MM.1S (cell line): Measurements from ENCODE around the gene HEATR1.

Experiments used
- DNase-seq: peaks from one replicate; pipeline ENCODE4 v3.0.0-alpha.2; 2015
- H2AFZ ChIP-seq: fragments of 300-600 bp; sonication (generic); 2 replicates; pipeline ENCODE4 v1.6.0; 2016; ENCODE audit warnings: antibody characterized with exemption, low read length
- H3F3A ChIP-seq: fragments of 300-600 bp; sonication (generic); 2 replicates; pipeline ENCODE4 v1.6.1; 2016; ENCODE audit warnings: mild to moderate bottlenecking, antibody characterized with exemption, low read length, moderate library complexity, mixed read lengths; ENCODE audit not compliant: insufficient read depth
- H3K27ac ChIP-seq: fragments of 300-600 bp; sonication (generic); 2 replicates; pipeline ENCODE4 v1.5.1; 2016; ENCODE audit warnings: mild to moderate bottlenecking, low read length
- H3K27me3 ChIP-seq: fragments of 300-600 bp; sonication (generic); replicated peaks from 2 replicates; pipeline ENCODE4 v1.6.0; 2016; ENCODE audit warnings: low read length; ENCODE audit not compliant: insufficient read depth
- H3K36me3 ChIP-seq: fragments of 300-600 bp; sonication (generic); replicated peaks from 2 replicates; pipeline ENCODE4 v1.6.1; 2016; ENCODE audit warnings: mild to moderate bottlenecking, low read length, mixed read lengths; ENCODE audit not compliant: insufficient read depth
- H3K4me1 ChIP-seq: fragments of 300-600 bp; sonication (generic); 2 replicates; pipeline ENCODE4 v1.6.1; 2016; ENCODE audit warnings: low read length, mixed read lengths
- H3K4me2 ChIP-seq: fragments of 300-600 bp; sonication (generic); 2 replicates; pipeline ENCODE4 v1.6.0; 2016; ENCODE audit warnings: low read depth, low read length
- H3K4me3 ChIP-seq: fragments of 300-600 bp; sonication (generic); 2 replicates; pipeline ENCODE4 v1.5.1; 2016; ENCODE audit warnings: low read length, mixed read lengths
- H3K79me2 ChIP-seq: fragments of 300-600 bp; sonication (generic); 2 replicates; pipeline ENCODE4 v1.6.1; 2016; ENCODE audit warnings: mixed run types, low read length, mixed read lengths
- H3K9ac ChIP-seq: fragments of 300-600 bp; sonication (generic); 2 replicates; pipeline ENCODE4 v1.6.1; 2016; ENCODE audit warnings: low read length, mixed read lengths
- H3K9me2 ChIP-seq: fragments of 300-600 bp; sonication (generic); replicated peaks from 2 replicates; pipeline ENCODE4 v1.6.1; 2016; ENCODE audit warnings: mild to moderate bottlenecking, low read length, mixed read lengths; ENCODE audit not compliant: insufficient read depth
- H3K9me3 ChIP-seq: fragments of 300-600 bp; sonication (generic); replicated peaks from 2 replicates; pipeline ENCODE4 v1.6.1; 2016; ENCODE audit warnings: mild to moderate bottlenecking, low read length, mixed read lengths; ENCODE audit not compliant: insufficient read depth
- H4K20me1 ChIP-seq: fragments of 300-600 bp; sonication (generic); 2 replicates; pipeline ENCODE4 v1.6.1; 2016; ENCODE audit warnings: mild to moderate bottlenecking, low read length, moderate library complexity, mixed read lengths; ENCODE audit not compliant: insufficient read depth
- CTCF ChIP-seq: fragments of 300-600 bp; sonication (generic); IDR thresholded peaks from 2 replicates; pipeline ENCODE4 v1.5.1; 2016; ENCODE audit warnings: antibody characterized with exemption, low read length, mixed read lengths
- EZH2 ChIP-seq: fragments of 300-600 bp; sonication (generic); optimal IDR thresholded peaks from 2 replicates; pipeline ENCODE3; 2017; ENCODE audit warnings: low read depth, mild to moderate bottlenecking, antibody characterized with exemption, low read length, mixed read lengths
- EZH2phosphoT487 ChIP-seq: fragments of 300-600 bp; sonication (generic); IDR thresholded peaks from 2 replicates; pipeline ENCODE4 v1.6.1; 2018; ENCODE audit warnings: antibody characterized with exemption, low read length

HEATR1 gene

GRCh38 chr1:236536540-236536939 is 67.8 kb downstream of the HEATR1 start:
- no peaks in the 10 kb centered on the region for H3K4me1 ChIP-seq
- no peaks in the 10 kb centered on the region for H3K27me3 ChIP-seq
- no peak overlapping the region for H3K4me2 ChIP-seq
- H3K9ac ChIP-seq: no peak overlapping the region
- no peaks in the 10 kb centered on the region for H3F3A ChIP-seq
- no peaks in the 10 kb centered on the region for H4K20me1 ChIP-seq
- H3K4me3 ChIP-seq: no peak overlapping the region
- H3K79me2 ChIP-seq: no peaks in the 10 kb centered on the region
- no peak overlapping the region for H3K27ac ChIP-seq
- H3K36me3 ChIP-seq: no peaks in the 10 kb centered on the region
- TF ChIP-seq EZH2 (no peak), EZH2phosphoT487 (no peak)
- H3K9me2 ChIP-seq: no peaks in the 10 kb centered on the region
- H3K9me3 ChIP-seq: no peaks in the 10 kb centered on the region
- H2AFZ ChIP-seq: no peak overlapping the region
- DNase-seq: no peak

GRCh38 chr1:236535662-236536161 is 68.6 kb downstream of the HEATR1 start:
- H3K9me3 ChIP-seq: no peaks in the 10 kb centered on the region
- H2AFZ ChIP-seq: no peak overlapping the region
- H3K9ac ChIP-seq: no peak overlapping the region
- H3K4me2 ChIP-seq: no peak overlapping the region
- no peaks in the 10 kb centered on the region for H3F3A ChIP-seq
- H3K36me3 ChIP-seq: no peaks in the 10 kb centered on the region
- H3K4me1 ChIP-seq: no peaks in the 10 kb centered on the region
- H4K20me1 ChIP-seq: no peaks in the 10 kb centered on the region
- H3K27me3 ChIP-seq: no peaks in the 10 kb centered on the region
- DNase-seq: no peak
- H3K4me3 ChIP-seq: no peak overlapping the region
- no peaks in the 10 kb centered on the region for H3K9me2 ChIP-seq
- H3K27ac ChIP-seq: no peak overlapping the region
- TF ChIP-seq EZH2 (no peak), EZH2phosphoT487 (no peak), CTCF (no peak)
- H3K79me2 ChIP-seq: no peaks in the 10 kb centered on the region

- Histone ChIP-seq H3K36me3 (no peaks in the 10 kb centered on the region), H3K27me3 (no peaks in the 10 kb centered on the region), H3K79me2 (no peaks in the 10 kb centered on the region), H2AFZ (no peak overlapping the region), H4K20me1 (no peaks in the 10 kb centered on the region), H3F3A (no peaks in the 10 kb centered on the region), H3K4me1 (no peaks in the 10 kb centered on the region), H3K4me3 (no peak overlapping the region), H3K4me2 (no peak overlapping the region), H3K9me2 (no peaks in the 10 kb centered on the region), H3K9ac (no peak overlapping the region), H3K27ac (no peak overlapping the region), H3K9me3 (no peaks in the 10 kb centered on the region)
- DNase-seq: no peak
- TF ChIP-seq CTCF: no peak
- no peak for TF ChIP-seq EZH2phosphoT487
- no peak for TF ChIP-seq EZH2
Observed at GRCh38 chr1:236535190-236535589, 69.1 kb downstream of the HEATR1 start.

- H3K27ac ChIP-seq: no peak overlapping the region
- no peak overlapping the region for H3K4me2 ChIP-seq
Observed at GRCh38 chr1:236534151-236534651, 70.1 kb downstream of the HEATR1 start.

More at GRCh38 chr1:236534151-236534651, 70.1 kb downstream of the HEATR1 start:
- H3F3A ChIP-seq: no peaks in the 10 kb centered on the region
- TF ChIP-seq CTCF: no peak
- no peak for TF ChIP-seq EZH2phosphoT487
- no peak for TF ChIP-seq EZH2
- no peaks in the 10 kb centered on the region for H3K27me3 ChIP-seq
- H3K9me2 ChIP-seq: no peaks in the 10 kb centered on the region
- H3K36me3 ChIP-seq: no peaks in the 10 kb centered on the region
- no peak overlapping the region for H3K9ac ChIP-seq
- H3K9me3 ChIP-seq: no peaks in the 10 kb centered on the region
- H4K20me1 ChIP-seq: no peaks in the 10 kb centered on the region
- DNase-seq: no peak
- no peak overlapping the region for H2AFZ ChIP-seq
- H3K79me2 ChIP-seq: no peaks in the 10 kb centered on the region
- no peaks in the 10 kb centered on the region for H3K4me1 ChIP-seq
- no peak overlapping the region for H3K4me3 ChIP-seq
